GM12873 (cell line): ENCODE results near the gene NEURL1B.

ENCODE experiments used
- CTCF ChIP-seq: IDR thresholded peaks from 2 replicates; pipeline ENCODE4 v1.5.1; 2012; ENCODE audit warnings: low read depth, mild to moderate bottlenecking, moderate library complexity, low read length, control low read depth; ENCODE audit not compliant: insufficient read depth; ENCODE audit errors: missing control alignments

NEURL1B gene

GRCh38 chr5:172717481-172718195, 76.6 kb downstream of the NEURL1B start:
- no peak for TF ChIP-seq CTCF

- TF ChIP-seq CTCF = no peak
These were observed 77.6 kb downstream of the NEURL1B start for GRCh38 chr5:172718527-172719114.

DNA sequence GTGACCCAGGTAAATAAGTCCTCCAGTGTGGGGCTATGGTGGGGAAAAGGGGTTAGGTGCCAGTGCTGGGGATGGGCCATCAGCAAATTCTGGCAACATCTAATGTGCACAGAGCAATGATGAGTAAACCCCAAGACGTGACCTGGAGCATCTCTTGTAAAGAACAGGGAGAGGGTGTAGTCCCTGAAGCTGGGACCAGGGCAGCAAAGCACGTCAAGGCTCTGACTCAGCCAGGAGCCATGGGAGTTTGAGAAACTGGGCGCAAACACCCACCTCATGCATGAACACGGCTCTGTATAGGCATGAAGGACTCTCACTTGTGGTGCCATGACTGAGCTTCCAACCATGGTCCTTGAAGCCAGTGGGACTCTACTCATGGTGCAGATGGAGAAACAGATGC, 78.1 kb downstream of the NEURL1B start:
- TF ChIP-seq CTCF = no peak

GRCh38 chr5:172720655-172721054, 79.6 kb downstream of the NEURL1B start:
- no peak for TF ChIP-seq CTCF

DNA sequence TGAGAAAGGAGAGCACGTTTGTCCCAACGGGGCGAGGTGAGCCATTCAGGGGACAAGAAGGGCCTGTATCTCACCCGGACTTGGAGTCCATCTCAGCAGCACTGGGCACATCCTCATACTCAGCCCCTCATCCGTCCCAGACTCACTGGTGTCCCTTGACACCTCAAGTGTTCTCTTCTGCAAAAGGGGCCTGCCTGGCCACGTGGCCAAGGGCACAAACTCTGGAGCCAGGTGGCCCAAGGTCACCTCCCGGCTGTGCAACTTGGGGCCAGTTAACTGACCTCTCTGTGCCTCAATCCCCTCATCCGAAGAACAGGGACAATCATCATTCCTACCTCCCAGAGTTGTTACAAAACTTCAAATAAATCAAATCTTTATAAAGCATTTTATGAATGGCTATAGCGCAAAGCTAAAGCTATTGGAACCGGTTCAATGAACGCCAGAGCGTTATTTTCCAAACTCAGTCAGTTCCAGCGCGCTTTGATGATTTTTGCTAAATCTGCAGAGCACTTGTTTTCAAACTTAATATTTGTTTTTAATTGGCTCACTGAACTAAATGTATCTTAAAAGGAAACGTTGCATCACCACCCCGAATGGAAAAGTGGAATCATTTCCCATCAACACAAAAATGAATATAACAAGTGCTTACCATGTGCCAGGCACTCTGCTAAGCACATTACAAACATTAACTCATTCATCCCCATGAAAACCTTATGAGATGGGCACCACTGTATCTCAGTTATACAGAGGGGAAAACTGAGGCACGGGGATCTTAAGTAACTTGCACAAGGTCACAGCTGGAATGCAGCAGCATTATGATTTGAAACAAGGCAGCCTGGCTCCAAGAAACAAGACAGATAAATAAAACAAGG, 80.6 kb downstream of the NEURL1B start:
- no peak for TF ChIP-seq CTCF

- no peak for TF ChIP-seq CTCF
These were observed 81.3 kb downstream of the NEURL1B start for GRCh38 chr5:172722327-172722815.

GRCh38 chr5:172723508-172723907, 82.4 kb downstream of the NEURL1B start:
- no peak for TF ChIP-seq CTCF
